ENCODE results near the gene PTPRN2. TPM values are rescaled to one million over a fixed set of nuclear protein-coding genes. Genes with fewer than 3 reads are reported as not detected.
"Not testable (repeated sequence)": the region's sequence is repeated elsewhere in the genome, so short reads cannot be mapped to it uniquely, and the experiment has no call there.

PTPRN2 gene
- total and polyA plus RNA-seq, 8 donors, result 12.2 to 49.2 (median 31.8) TPM

- FAIRE-seq (no peak), ATAC-seq (no peak), DNase-seq (no peak)
- no peaks in the 10 kb centered on the region for H3K27me3 ChIP-seq
- 91 to 93% methylated on average over 14 of the region's 14 CpGs for WGBS, 2 donors
- no peaks in the 10 kb centered on the region for H3K4me1 ChIP-seq
- intact Hi-C loops (cut with DNase I), result no loop called here
- no peak overlapping the region for H3K27ac ChIP-seq
- no peak overlapping the region for H3K4me3 ChIP-seq
- no peaks in the 10 kb centered on the region for H3K9me3 ChIP-seq
- H3K36me3 ChIP-seq, result no peaks in the 10 kb centered on the region
- TF ChIP-seq CTCF (IDR thresholded peaks at IDR 0.05), result no peak
Observed at GRCh38 chr7:157735826-157736225, 851.8 kb downstream of the PTPRN2 start.

GRCh38 chr7:157734676-157735640 is 852.7 kb downstream of the PTPRN2 start:
- no peak overlapping the region for H3K27ac ChIP-seq
- WGBS, 2 donors, result 84 to 88% methylated on average over 28 of the region's 28 CpGs
- no peaks in the 10 kb centered on the region for H3K4me1 ChIP-seq
- H3K4me3 ChIP-seq, result no peak overlapping the region
- ATAC-seq (no peak), FAIRE-seq (no peak), DNase-seq (no peak)
- H3K9me3 ChIP-seq, result no peaks in the 10 kb centered on the region
- H3K27me3 ChIP-seq, result no peaks in the 10 kb centered on the region
- no peaks in the 10 kb centered on the region for H3K36me3 ChIP-seq
- no peak for TF ChIP-seq CTCF (IDR thresholded peaks at IDR 0.05)
- intact Hi-C loops (cut with DNase I), result no loop called here

- H3K4me1 ChIP-seq; FAIRE-seq; H3K9me3 ChIP-seq; H3K27ac ChIP-seq; H3K27me3 ChIP-seq; DNase-seq; ATAC-seq; intact Hi-C loops (cut with DNase I); H3K36me3 ChIP-seq; H3K4me3 ChIP-seq: not testable (repeated sequence)
- WGBS, 2 donors, result 80 to 87% methylated on average over 9 to 25 of the region's 33 CpGs
Observed at GRCh38 chr7:157733760-157734395, 853.7 kb downstream of the PTPRN2 start.

- DNase-seq (no peak), FAIRE-seq (no peak), ATAC-seq (no peak)
- H3K9me3 ChIP-seq, result no peaks in the 10 kb centered on the region
- H3K36me3 ChIP-seq, result no peaks in the 10 kb centered on the region
- H3K27ac ChIP-seq, result no peak overlapping the region
- no peaks in the 10 kb centered on the region for H3K4me1 ChIP-seq
- TF ChIP-seq CTCF (IDR thresholded peaks at IDR 0.05), result no peak
- no peak overlapping the region for H3K4me3 ChIP-seq
- WGBS, 2 donors, result 78 to 82% methylated on average over 13 of the region's 13 CpGs
- H3K27me3 ChIP-seq, result no peaks in the 10 kb centered on the region
- intact Hi-C loops (cut with DNase I), result no loop called here
Observed at GRCh38 chr7:157731126-157731525, 856.5 kb downstream of the PTPRN2 start.

- no peak for TF ChIP-seq CTCF (IDR thresholded peaks at IDR 0.05)
Observed at GRCh38 chr7:157730614-157731013, 857.0 kb downstream of the PTPRN2 start.

More at GRCh38 chr7:157730614-157731013, 857.0 kb downstream of the PTPRN2 start:
- FAIRE-seq (no peak), DNase-seq (no peak), ATAC-seq (no peak)
- Histone ChIP-seq H3K36me3 (no peaks in the 10 kb centered on the region), H3K27ac (no peak overlapping the region), H3K4me1 (no peaks in the 10 kb centered on the region), H3K9me3 (no peaks in the 10 kb centered on the region), H3K4me3 (no peak overlapping the region), H3K27me3 (no peaks in the 10 kb centered on the region)
- intact Hi-C loops (cut with DNase I), result no loop called here
- WGBS, 2 donors, result 75 to 91% methylated on average over 12 to 15 of the region's 15 CpGs
